MCF 10A (cell line): Measurements from ENCODE around the gene OAS2. TPM values are rescaled to one million over a fixed set of nuclear protein-coding genes. Genes with fewer than 3 reads are reported as not detected.

ENCODE experiments used
- BruUV-seq: library from RNA; stranded (reverse); fragments of 400-500 nt; replicated peaks from 2 replicates; lab custom pipeline; 2021; lab: Mats Ljungman, UMichigan
- CTCF ChIA-PET: fragments of 300-600 bp; sonication (Branson Sonifier 250); formaldehyde crosslinking; extraction: SDS; loops from one replicate; lab custom pipeline; 2021; ENCODE audit warnings: antibody characterized with exemption, inconsistent platforms; lab: Yijun Ruan, JAX
- POLR2A ChIA-PET: fragments of 300-600, 350-650 bp; sonication (Branson Sonifier 250); formaldehyde crosslinking; extraction: SDS; loops from one replicate; lab custom pipeline; 2020; ENCODE audit warnings: antibody characterized with exemption, inconsistent platforms; lab: Yijun Ruan, JAX
- DNase-seq: peaks from one replicate; pipeline ENCODE4 v3.0.0-alpha.2; 2018; ENCODE audit not compliant: unreplicated experiment
- H3K27ac Mint-ChIP-seq: one replicate; pipeline ENCODE4 v1.8.0; 2022; ENCODE audit warnings: mild to moderate bottlenecking, low read depth, mixed read lengths; ENCODE audit not compliant: unreplicated experiment
- H3K27me3 Mint-ChIP-seq: one replicate; pipeline ENCODE4 v1.8.0; 2022; ENCODE audit warnings: mixed read lengths; ENCODE audit not compliant: insufficient read depth, unreplicated experiment
- H3K36me3 Mint-ChIP-seq: one replicate; pipeline ENCODE4 v1.8.0; 2022; ENCODE audit warnings: mild to moderate bottlenecking, moderate library complexity, mixed read lengths; ENCODE audit not compliant: insufficient read depth, unreplicated experiment
- H3K4me1 Mint-ChIP-seq: one replicate; pipeline ENCODE4 v1.8.0; 2022; ENCODE audit warnings: mixed read lengths; ENCODE audit not compliant: insufficient read depth, unreplicated experiment
- H3K4me3 Mint-ChIP-seq: one replicate; pipeline ENCODE4 v1.8.0; 2022; ENCODE audit warnings: mild to moderate bottlenecking, moderate library complexity, mixed read lengths; ENCODE audit not compliant: unreplicated experiment
- H3K9me3 Mint-ChIP-seq: one replicate; pipeline ENCODE4 v1.8.0; 2022; ENCODE audit warnings: mixed read lengths; ENCODE audit not compliant: unreplicated experiment
- CTCF ChIP-seq: fragments of 200-600 bp; IDR thresholded peaks from one replicate; pipeline ENCODE4 v1.8.0; 2022; ENCODE audit warnings: antibody characterized with exemption, mild to moderate bottlenecking; ENCODE audit not compliant: unreplicated experiment
- intact Hi-C: fragments of 100-400 bp; cut with micrococcal nuclease; formaldehyde crosslinking; loops from 2 replicates; pipeline ENCODE4 v1.14.1; 2022
- total RNA-seq: library from RNA; stranded (reverse); gene quantifications from 2 replicates; pipeline ENCODE4 v1.2.3, GENCODE V29; 2022

The OAS2 gene
- total RNA-seq, 1 experiment from 2014 or later = 0.33 TPM

GRCh38 chr12:113052326-113052725, 74.0 kb downstream of the OAS2 start:
- DNase-seq = no peak
- intact Hi-C loops = no loop called here
- Mint-ChIP-seq H3K9me3 (no peaks in the 10 kb centered on the region), H3K4me1 (no peaks in the 10 kb centered on the region), H3K36me3 (no peaks in the 10 kb centered on the region), H3K4me3 (no peak overlapping the region), H3K27ac (no peak overlapping the region), H3K27me3 (peaks cover 47% of the 10 kb centered on the region)
- no TSS peak for BruUV-seq
- POLR2A ChIA-PET = no interaction called here
- TF ChIP-seq CTCF = no peak
- CTCF ChIA-PET = interaction anchor here (0.6 kb wide), 1 partner anchor 21 kb away, joined by 3 read pairs; no protein-coding TSS in a partner anchor

GRCh38 chr12:113054948-113055486, 76.7 kb downstream of the OAS2 start:
- CTCF ChIA-PET = interaction anchor here (0.6 to 0.7 kb wide), 2 partner anchors 273 to 384 kb away, joined by 3 read pairs; no protein-coding TSS in a partner anchor
- POLR2A ChIA-PET = no interaction called here
- intact Hi-C loops = no loop called here
- Mint-ChIP-seq H3K27ac (no peak overlapping the region), H3K27me3 (peaks cover 44% of the 10 kb centered on the region), H3K9me3 (no peaks in the 10 kb centered on the region), H3K36me3 (no peaks in the 10 kb centered on the region), H3K4me3 (no peak overlapping the region), H3K4me1 (no peaks in the 10 kb centered on the region)
- no TSS peak for BruUV-seq
- no peak for TF ChIP-seq CTCF
- DNase-seq = no peak

- no peak overlapping the region for H3K4me3 Mint-ChIP-seq
- no peak for TF ChIP-seq CTCF
- peaks cover 37% of the 10 kb centered on the region for H3K27me3 Mint-ChIP-seq
- POLR2A ChIA-PET = no interaction called here
- no peaks in the 10 kb centered on the region for H3K4me1 Mint-ChIP-seq
- no peaks in the 10 kb centered on the region for H3K36me3 Mint-ChIP-seq
- intact Hi-C loops = no loop called here
- DNase-seq = no peak
- H3K27ac Mint-ChIP-seq = no peak overlapping the region
- BruUV-seq = no TSS peak
- H3K9me3 Mint-ChIP-seq = no peaks in the 10 kb centered on the region
- CTCF ChIA-PET = no interaction called here
These were observed 77.5 kb downstream of the OAS2 start for GRCh38 chr12:113055594-113056380.

GRCh38 chr12:113056381-113056630, 78.0 kb downstream of the OAS2 start:
- DNase-seq = no peak
- Mint-ChIP-seq H3K27me3 (peaks cover 37% of the 10 kb centered on the region), H3K9me3 (no peaks in the 10 kb centered on the region), H3K27ac (no peak overlapping the region), H3K4me1 (no peaks in the 10 kb centered on the region), H3K4me3 (no peak overlapping the region), H3K36me3 (no peaks in the 10 kb centered on the region)
- no TSS peak for BruUV-seq
- no peak for TF ChIP-seq CTCF
- intact Hi-C loops = no loop called here
- ChIA-PET CTCF (no interaction called here), POLR2A (no interaction called here)
